PFSK-1 (cell line): ENCODE data around the gene KAT8.

ENCODE experiments used
- FOXP2 ChIP-seq: optimal IDR thresholded peaks from 2 replicates; pipeline ENCODE3; 2011; ENCODE audit warnings: borderline replicate concordance, control low read depth, inconsistent platforms; ENCODE audit not compliant: insufficient read depth; ENCODE audit errors: extremely low read length, extremely low read depth
- POLR2AphosphoS5 ChIP-seq: IDR thresholded peaks from 2 replicates; pipeline ENCODE4 v1.6.1; 2012; ENCODE audit warnings: low read depth, mild to moderate bottlenecking, control low read depth, low read length, moderate library complexity
- SIN3A ChIP-seq: IDR thresholded peaks from 2 replicates; pipeline ENCODE4 v1.6.1; 2012; ENCODE audit warnings: mild to moderate bottlenecking, low read length, moderate library complexity, borderline replicate concordance; ENCODE audit not compliant: insufficient read depth
- TAF1 ChIP-seq: IDR thresholded peaks from 2 replicates; pipeline ENCODE4 v1.6.1; 2012; ENCODE audit warnings: low read length, control low read depth, borderline replicate concordance; ENCODE audit not compliant: insufficient read depth

DNA sequence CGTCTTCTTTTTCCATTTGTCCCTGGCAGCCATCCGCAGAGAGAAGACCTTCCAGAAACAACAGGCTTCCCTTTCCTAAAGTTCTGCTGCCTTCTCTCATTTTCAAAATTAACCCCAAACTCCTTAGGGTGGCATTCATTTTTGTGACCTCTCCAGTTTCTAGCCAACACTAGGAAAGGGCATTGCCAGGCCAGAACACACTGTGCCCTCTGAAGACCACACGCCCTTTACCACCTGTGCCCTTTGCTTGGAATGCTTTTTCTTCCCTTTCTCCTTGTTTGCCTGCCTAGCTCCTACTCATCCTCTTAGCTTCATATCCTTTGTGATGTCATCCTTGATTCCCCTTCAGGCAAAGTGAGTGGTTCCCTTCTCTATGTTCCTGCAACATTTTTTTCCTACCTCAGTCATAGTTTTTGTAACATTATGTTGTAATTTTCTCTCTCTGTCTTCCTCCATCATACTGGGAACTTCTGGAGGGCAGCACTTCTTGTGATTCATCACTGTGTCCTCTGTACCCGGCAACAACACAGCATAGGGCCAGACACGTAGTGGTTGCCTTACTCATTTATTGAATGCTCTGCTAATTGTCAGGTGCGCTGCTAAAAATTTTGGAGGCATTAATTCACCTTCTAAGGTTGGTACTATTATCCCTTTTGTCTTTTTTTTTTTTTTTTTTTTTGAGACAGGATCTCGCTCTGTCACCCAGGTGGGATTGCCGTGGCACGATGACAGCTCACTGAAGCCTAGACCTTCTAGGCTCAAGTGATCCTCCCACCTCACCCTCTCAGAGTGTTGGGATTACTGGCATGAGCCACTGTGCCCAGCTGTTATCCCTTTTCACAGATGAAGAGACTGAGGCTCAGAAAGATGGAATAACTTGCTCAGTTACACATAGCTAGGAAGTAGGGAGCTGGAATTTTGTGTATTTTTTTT is 1.0 kb downstream of the KAT8 start:
- TF ChIP-seq FOXP2 (no peak), POLR2AphosphoS5 (no peak), SIN3A (no peak), TAF1 (no peak)
